Stomach (tissue), 4 donors: Measurements from ENCODE around the gene RANBP6.

Experiments
- CTCF ChIP-seq, 7 experiments: fragments of 450-650 bp in 4 of 7; fragments of 200-600 bp in 3 of 7; sonication (generic) in 3 of 7; IDR thresholded peaks; one replicate each; pipeline ENCODE4 v1.5.1; 2016 to 2019; ENCODE audit warnings: antibody characterized with exemption in 7 of 7, control low read depth in 2 of 7, mild to moderate bottlenecking in 1 of 7
- EP300 ChIP-seq: sonication (generic); formaldehyde crosslinking; IDR thresholded peaks from one replicate; pipeline ENCODE4 v1.6.1; 2017; ENCODE audit warnings: antibody characterized with exemption
- POLR2A ChIP-seq, 4 donors: fragments of 450-650 bp; IDR thresholded peaks; one replicate each; pipeline ENCODE4 v1.6.1; 2016; ENCODE audit warnings: antibody characterized with exemption in 4 of 4, control low read depth in 2 of 4, mild to moderate bottlenecking in 1 of 4, moderate library complexity in 1 of 4

GRCh38 chr9:6014670-6015270, 654 bp downstream of the RANBP6 start:
- no peak for TF ChIP-seq CTCF (IDR thresholded peaks at IDR 0.05)
- no peak for TF ChIP-seq EP300
- TF ChIP-seq POLR2A (IDR thresholded peaks at IDR 0.05), result no peak
